Spleen (tissue), 13 donors: ENCODE results near the gene EGFL8. TPM values are rescaled to one million over a fixed set of nuclear protein-coding genes. Genes with fewer than 3 reads are reported as not detected.
A peak's percentile ranks its signal among the peaks of the same experiment; 100 is the strongest.

Experiments
- DNase-seq: peaks from one replicate; pipeline ENCODE4 v3.0.0-alpha.2; 2020
- H3K27ac ChIP-seq, 8 donors: fragments of 200-600 bp; sonication (generic) in 7 of 8; 1 replicate in 4 of 8; 2 replicates in 4 of 8; pipeline versions ENCODE4 v1.5.0 to v1.8.0; 2016 to 2021; ENCODE audit warnings: inconsistent platforms in 4 of 8, mild to moderate bottlenecking in 4 of 8, moderate library complexity in 1 of 8
- H3K27me3 ChIP-seq, 7 donors: fragments of 200-600 bp; sonication (generic) in 6 of 7; replicated peaks in 1 of 7; 1 replicate in 4 of 7; 2 replicates in 3 of 7; pipeline versions ENCODE4 v1.5.0 to v1.8.0; 2016 to 2021; ENCODE audit warnings: inconsistent platforms in 3 of 7, mild to moderate bottlenecking in 1 of 7
- H3K36me3 ChIP-seq, 6 donors: fragments of 200-600 bp; sonication (generic) in 5 of 6; 1 replicate in 4 of 6; 2 replicates in 2 of 6; pipeline versions ENCODE4 v1.5.0 to v1.8.0; 2016 to 2021; ENCODE audit warnings: inconsistent platforms in 2 of 6
- H3K4me1 ChIP-seq, 6 donors: fragments of 200-600 bp; sonication (generic) in 5 of 6; 1 replicate in 3 of 6; 2 replicates in 3 of 6; pipeline versions ENCODE4 v1.5.0 to v1.8.0; 2016 to 2021; ENCODE audit warnings: inconsistent platforms in 3 of 6
- H3K4me3 ChIP-seq, 8 donors: fragments of 200-600 bp; sonication (generic) in 7 of 8; 1 replicate in 4 of 8; 2 replicates in 4 of 8; pipeline versions ENCODE4 v1.5.0 to v1.8.0; 2016 to 2021; ENCODE audit warnings: inconsistent platforms in 4 of 8, mild to moderate bottlenecking in 4 of 8, moderate library complexity in 2 of 8
- H3K9me3 ChIP-seq, 8 donors: fragments of 200-600 bp; sonication (generic) in 7 of 8; 1 replicate in 4 of 8; 2 replicates in 4 of 8; pipeline versions ENCODE4 v1.5.0 to v1.8.0; 2016 to 2021; ENCODE audit warnings: inconsistent platforms in 4 of 8
- POLR2A ChIP-seq, 3 donors: fragments of 450-650 bp; IDR thresholded peaks; one replicate each; pipeline ENCODE4 v1.5.1; 2017; ENCODE audit warnings: antibody characterized with exemption in 3 of 3, mild to moderate bottlenecking in 1 of 3
- POLR2AphosphoS5 ChIP-seq, 3 donors: sonication (generic); formaldehyde crosslinking; IDR thresholded peaks; one replicate each; pipeline ENCODE4 v1.5.1; 2017; ENCODE audit warnings: antibody characterized with exemption in 3 of 3
- WGBS, 5 donors: extraction: QIAGEN DNeasy Blood & Tissue Kit in 3 of 5; methylation state at CpG; one replicate each; pipeline versions ENCODE4 v1.1.5 to v1.1.7; 2013 to 2018; 5-methylcytosine and 5-hydroxymethylcytosine counted together
- intact Hi-C: fragments of 100-400 bp; cut with DNase I; formaldehyde crosslinking; loops from one replicate; pipeline ENCODE4 v1.15.0; 2023; ENCODE audit warnings: low total_unique reads
- long read RNA-seq, 2 donors: transcript quantifications; one replicate each; lab custom pipeline, GENCODE V29; 2026
- polyA plus RNA-seq, 3 donors: library from polyadenylated mRNA; stranded (reverse); fragments of 200-250 nt; gene quantifications; one replicate each; pipeline ENCODE4 v1.2.1, GENCODE V29; 2013
- total RNA-seq, 7 donors: library from RNA; depleted of rRNA in 3 of 7; stranded (reverse); fragments of >200 nt in 3 of 7; fragmentation: NEBNext Ultra II Directional in 4 of 7; extraction: Animal tissue kit (Norgen Biotek cat#: 25700) in 4 of 7; gene quantifications; one replicate each; pipeline versions ENCODE4 v1.1.0 to v1.2.1, GENCODE V29; 2016 to 2021
- TF ChIP-seq, protein P1 (sequence below), 11 experiments: fragments of 200-600 bp in 7 of 11; fragments of 450-650 bp in 4 of 11; sonication (generic) in 4 of 11; IDR thresholded peaks in 8 of 11; conservative IDR thresholded peaks in 3 of 11; 1 replicate in 7 of 11; 2 replicates in 4 of 11; pipeline versions ENCODE4 v1.4.0 to v1.8.0; 2016 to 2021; ENCODE audit warnings: antibody characterized with exemption in 11 of 11, inconsistent platforms in 4 of 11, mild to moderate bottlenecking in 1 of 11
- donor health status: healthy with polysubstance abuse.
- donor health status: DM: no; HTN: no; CAD: no; lungs with moderate emphysema.
- donor health status: DM: no; HTN: no; CAD: no.
- donor health status: Bipolar disorder and iron deficiency.
- donor health status: healthy.
- donor health status: DM: no; HTN: no; CAD: no.
- donor health status: DM: yes; HTN: yes; CAD: no.

EGFL8 gene
- total RNA-seq, result 10 to 100 TPM in 3 of 7 donors, 1 to 10 TPM in 4; 4.4 to 17.4 (median 9.9) TPM
- polyA plus RNA-seq, result 10 to 100 TPM in 2 of 3 donors, 1 to 10 TPM in 1; 6.8 to 32.8 (median 30.5) TPM
- long read RNA-seq, donor 1, partial matches to known transcripts, result 5 of 6 reads
- long read RNA-seq, donor 1, other reads (novel, unspliced or antisense), result 0 of 6 reads
- long read RNA-seq, donor 2, partial matches to known transcripts, result 0 of 1 reads
- long read RNA-seq, donor 2, other reads (novel, unspliced or antisense), result 0 of 1 reads

DNA sequence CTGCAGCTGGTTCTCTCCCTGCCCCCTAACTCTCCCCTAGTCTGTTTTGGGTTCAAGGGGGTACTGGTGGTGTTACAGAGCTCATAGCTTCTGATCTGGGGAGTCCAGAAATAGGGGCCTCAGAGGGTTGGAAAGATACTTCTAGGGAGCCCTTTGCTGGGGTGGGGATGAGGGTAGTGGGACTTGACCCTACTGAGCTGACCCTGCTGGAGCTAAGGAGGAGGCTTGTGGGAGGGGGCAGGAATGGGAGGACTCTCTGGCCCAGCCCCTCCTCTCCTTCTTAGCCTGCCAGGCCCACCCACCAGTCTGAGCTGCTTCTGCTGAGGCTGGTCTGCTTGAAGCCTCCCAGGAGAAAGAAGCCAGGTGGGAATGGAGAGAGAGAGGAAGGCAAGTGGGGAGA is at the start of gene EGFL8:
TSS of gene EGFL8 (plus strand) at position 301 of the 400 bp plus-strand sequence. CDS start 1,571 bp downstream, outside the sequence.
- no peaks in the 10 kb centered on the region for H3K27me3 ChIP-seq
- intact Hi-C loops, result no loop called here
- H3K36me3 ChIP-seq, result peaks cover 0 to 70% (median 16%) of the 10 kb centered on the region in 6 donors
- H3K4me1 ChIP-seq, result no peaks in the 10 kb centered on the region
- no peak within 1 kb of the TSS for H3K4me3 ChIP-seq
- H3K27ac ChIP-seq, result peak within 1 kb of the TSS in 1 of 8 donors; percentile 34
- peak; percentile 17 for DNase-seq
- TF ChIP-seq POLR2AphosphoS5 (IDR thresholded peaks at IDR 0.05) (no peak), POLR2A (IDR thresholded peaks at IDR 0.05) (no peak)
- TF ChIP-seq, protein P1, sequence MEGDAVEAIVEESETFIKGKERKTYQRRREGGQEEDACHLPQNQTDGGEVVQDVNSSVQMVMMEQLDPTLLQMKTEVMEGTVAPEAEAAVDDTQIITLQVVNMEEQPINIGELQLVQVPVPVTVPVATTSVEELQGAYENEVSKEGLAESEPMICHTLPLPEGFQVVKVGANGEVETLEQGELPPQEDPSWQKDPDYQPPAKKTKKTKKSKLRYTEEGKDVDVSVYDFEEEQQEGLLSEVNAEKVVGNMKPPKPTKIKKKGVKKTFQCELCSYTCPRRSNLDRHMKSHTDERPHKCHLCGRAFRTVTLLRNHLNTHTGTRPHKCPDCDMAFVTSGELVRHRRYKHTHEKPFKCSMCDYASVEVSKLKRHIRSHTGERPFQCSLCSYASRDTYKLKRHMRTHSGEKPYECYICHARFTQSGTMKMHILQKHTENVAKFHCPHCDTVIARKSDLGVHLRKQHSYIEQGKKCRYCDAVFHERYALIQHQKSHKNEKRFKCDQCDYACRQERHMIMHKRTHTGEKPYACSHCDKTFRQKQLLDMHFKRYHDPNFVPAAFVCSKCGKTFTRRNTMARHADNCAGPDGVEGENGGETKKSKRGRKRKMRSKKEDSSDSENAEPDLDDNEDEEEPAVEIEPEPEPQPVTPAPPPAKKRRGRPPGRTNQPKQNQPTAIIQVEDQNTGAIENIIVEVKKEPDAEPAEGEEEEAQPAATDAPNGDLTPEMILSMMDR (IDR thresholded peaks at IDR 0.05 in 8 of 11, conservative IDR thresholded peaks at IDR 0.05 in 3 of 11), result no peak
- H3K9me3 ChIP-seq, result no peaks in the 10 kb centered on the region

DNA sequence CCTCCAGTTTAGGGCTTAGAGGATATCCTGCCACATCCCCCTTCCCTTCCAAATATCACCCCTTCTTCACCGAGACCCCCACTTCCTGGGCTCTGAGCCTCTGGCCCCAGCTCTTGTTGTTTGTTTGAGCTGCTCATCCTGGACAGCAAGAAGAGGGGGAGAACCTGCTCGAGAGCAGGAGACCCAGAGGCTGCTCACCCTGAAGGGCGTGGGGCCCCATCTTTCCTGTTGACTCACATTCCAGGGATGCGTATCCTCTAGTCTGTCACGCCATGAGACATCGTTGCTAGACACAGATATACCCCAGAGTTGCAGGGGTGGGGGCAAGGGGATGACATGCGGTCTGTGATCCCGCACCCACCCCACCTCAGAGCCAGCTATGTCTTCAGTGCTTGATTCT is 49.6 kb upstream of the EGFL8 start:
- TF ChIP-seq, protein P1 (IDR thresholded peaks at IDR 0.05 in 8 of 11, conservative IDR thresholded peaks at IDR 0.05 in 3 of 11), result no peak
- TF ChIP-seq POLR2A (IDR thresholded peaks at IDR 0.05), result no peak
- TF ChIP-seq POLR2AphosphoS5 (IDR thresholded peaks at IDR 0.05), result no peak
- intact Hi-C loops, result no loop called here
- H3K27me3 ChIP-seq, result no peaks in the 10 kb centered on the region
- DNase-seq, result no peak
- peak overlapping the region in 4 of 8 donors; percentile 16 to 64 (median 54) for H3K27ac ChIP-seq
- WGBS, 5 donors, result 79 to 85% (median 80%) methylated on average over 8 of the region's 8 CpGs
- H3K9me3 ChIP-seq, result no peaks in the 10 kb centered on the region
- no peak overlapping the region for H3K4me3 ChIP-seq
- H3K36me3 ChIP-seq, result peaks cover 2 to 90% (median 49%) of the 10 kb centered on the region in 6 donors
- H3K4me1 ChIP-seq, result peaks cover 15 to 78% (median 43%) of the 10 kb centered on the region in 6 donors

DNA sequence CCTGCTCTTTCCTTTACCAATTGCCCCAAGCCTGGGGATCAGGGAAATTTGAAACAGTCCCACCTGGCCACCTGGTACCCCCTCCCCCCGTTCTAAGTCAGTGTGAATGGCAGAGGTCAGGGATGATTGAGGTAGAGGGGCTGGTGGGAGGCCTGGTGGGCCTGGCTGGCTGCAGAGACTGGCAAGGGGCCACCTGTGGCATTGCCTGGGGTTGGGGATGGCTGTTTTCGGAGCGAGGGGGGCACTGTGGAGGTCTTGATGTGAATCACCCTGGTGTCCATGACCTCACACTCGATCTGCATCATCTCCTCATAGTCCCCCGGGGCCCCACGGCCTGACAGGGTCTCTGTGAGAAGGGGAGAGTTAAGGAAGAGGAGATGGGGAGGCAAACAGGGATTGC is 48.8 kb upstream of the EGFL8 start:
- TF ChIP-seq POLR2A (IDR thresholded peaks at IDR 0.05) (no peak), POLR2AphosphoS5 (IDR thresholded peaks at IDR 0.05) (peak in 1 of 3 donors; percentile 6)
- TF ChIP-seq, protein P1 (IDR thresholded peaks at IDR 0.05 in 8 of 11, conservative IDR thresholded peaks at IDR 0.05 in 3 of 11), result no peak
- H3K9me3 ChIP-seq, result no peaks in the 10 kb centered on the region
- 85 to 94% (median 89%) methylated on average over 6 of the region's 6 CpGs for WGBS, 5 donors
- intact Hi-C loops, result no loop called here
- H3K27me3 ChIP-seq, result no peaks in the 10 kb centered on the region
- no peak overlapping the region for H3K27ac ChIP-seq
- DNase-seq, result no peak
- H3K4me3 ChIP-seq, result no peak overlapping the region
- peaks cover 15 to 73% (median 41%) of the 10 kb centered on the region in 6 donors for H3K4me1 ChIP-seq
- H3K36me3 ChIP-seq, result peaks cover 2 to 96% (median 58%) of the 10 kb centered on the region in 6 donors

DNA sequence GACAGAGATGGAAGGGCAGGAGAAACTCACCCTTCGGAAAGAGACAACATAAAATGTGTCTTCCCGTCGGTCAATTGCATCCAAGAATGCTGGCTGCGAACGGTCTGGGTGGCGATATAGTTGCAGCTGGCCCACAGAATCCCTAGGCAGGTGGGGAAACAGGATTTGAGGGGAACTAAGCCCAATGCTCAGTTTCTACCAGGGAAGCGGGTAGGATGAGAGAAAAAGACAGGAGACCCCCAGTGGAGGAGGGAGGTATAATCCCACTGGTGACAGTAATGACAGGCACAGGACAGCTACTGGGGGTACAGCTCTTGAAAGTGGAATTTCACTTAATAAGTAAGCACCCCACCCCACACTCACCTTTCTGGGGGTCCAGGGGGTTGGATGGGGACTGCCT is 47.7 kb upstream of the EGFL8 start:
- Histone ChIP-seq H3K27ac (peak overlapping the region in 2 of 8 donors; percentile 12 to 15), H3K27me3 (no peaks in the 10 kb centered on the region), H3K36me3 (peaks cover 6 to 96% (median 68%) of the 10 kb centered on the region in 6 donors), H3K4me1 (peaks cover 13 to 63% (median 32%) of the 10 kb centered on the region in 6 donors), H3K9me3 (no peaks in the 10 kb centered on the region), H3K4me3 (no peak overlapping the region)
- intact Hi-C loops, result no loop called here
- no peak for DNase-seq
- 87 to 96% (median 92%) methylated on average over 7 of the region's 7 CpGs for WGBS, 5 donors
- TF ChIP-seq, protein P1 (IDR thresholded peaks at IDR 0.05 in 8 of 11, conservative IDR thresholded peaks at IDR 0.05 in 3 of 11), result peak in 6 of 11 experiments; percentile 19 to 42 (median 36)
- no peak for TF ChIP-seq POLR2AphosphoS5 (IDR thresholded peaks at IDR 0.05)
